ENCODE measurements around the gene MAS1. TPM values are rescaled to one million over a fixed set of nuclear protein-coding genes. Genes with fewer than 3 reads are reported as not detected.

Gene MAS1
- total RNA-seq, 4 donors from 2014 or later = not detected

GRCh38 chr6:159929819-159930218 lies 39.0 kb downstream of the MAS1 start:
- Histone ChIP-seq H3K4me3 (no peak overlapping the region), H3K27ac (no peak overlapping the region), H3K4me1 (no peaks in the 10 kb centered on the region), H3K9me3 (no peaks in the 10 kb centered on the region), H3K36me3 (no peaks in the 10 kb centered on the region), H3K27me3 (no peaks in the 10 kb centered on the region)
- no peak for DNase-seq (ENCODE audit: low spot score in 2 of 2)
- WGBS = 28% methylated on average over 8 of the region's 8 CpGs
- TF ChIP-seq POLR2A (IDR thresholded peaks at IDR 0.05) (no peak), POLR2AphosphoS5 (IDR thresholded peaks at IDR 0.05) (no peak), EP300 (IDR thresholded peaks at IDR 0.05) (no peak), CTCF (IDR thresholded peaks at IDR 0.05) (no peak)

- Histone ChIP-seq H3K4me3 (no peak overlapping the region), H3K27me3 (no peaks in the 10 kb centered on the region), H3K9me3 (no peaks in the 10 kb centered on the region), H3K27ac (no peak overlapping the region), H3K4me1 (no peaks in the 10 kb centered on the region), H3K36me3 (no peaks in the 10 kb centered on the region)
- no peak for DNase-seq (ENCODE audit: low spot score in 2 of 2)
- 77% methylated on average over 3 of the region's 3 CpGs for WGBS
- no peak for TF ChIP-seq POLR2A (IDR thresholded peaks at IDR 0.05)
- no peak for TF ChIP-seq CTCF (IDR thresholded peaks at IDR 0.05)
- no peak for TF ChIP-seq POLR2AphosphoS5 (IDR thresholded peaks at IDR 0.05)
- no peak for TF ChIP-seq EP300 (IDR thresholded peaks at IDR 0.05)
These were observed 40.3 kb downstream of the MAS1 start for GRCh38 chr6:159931112-159931511.

- WGBS = 73% methylated on average over 4 of the region's 4 CpGs
- Histone ChIP-seq H3K9me3 (no peaks in the 10 kb centered on the region), H3K27me3 (no peaks in the 10 kb centered on the region), H3K27ac (no peak overlapping the region), H3K36me3 (no peaks in the 10 kb centered on the region), H3K4me1 (no peaks in the 10 kb centered on the region), H3K4me3 (no peak overlapping the region)
- DNase-seq (ENCODE audit: low spot score in 2 of 2) = no peak
- TF ChIP-seq POLR2A (IDR thresholded peaks at IDR 0.05) = no peak
- TF ChIP-seq EP300 (IDR thresholded peaks at IDR 0.05) = no peak
- no peak for TF ChIP-seq CTCF (IDR thresholded peaks at IDR 0.05)
These were observed 41.1 kb downstream of the MAS1 start for GRCh38 chr6:159931846-159932245.

GRCh38 chr6:159933077-159933476 lies 42.3 kb downstream of the MAS1 start:
- no peak for DNase-seq (ENCODE audit: low spot score in 2 of 2)
- Histone ChIP-seq H3K27me3 (no peaks in the 10 kb centered on the region), H3K4me1 (no peaks in the 10 kb centered on the region), H3K4me3 (no peak overlapping the region), H3K36me3 (no peaks in the 10 kb centered on the region), H3K27ac (no peak overlapping the region), H3K9me3 (no peaks in the 10 kb centered on the region)
- TF ChIP-seq EP300 (IDR thresholded peaks at IDR 0.05) (no peak), POLR2AphosphoS5 (IDR thresholded peaks at IDR 0.05) (no peak), POLR2A (IDR thresholded peaks at IDR 0.05) (no peak), CTCF (IDR thresholded peaks at IDR 0.05) (no peak)
- WGBS = 100% methylated on average over 1 of the region's 1 CpG

- no peak for DNase-seq (ENCODE audit: low spot score in 2 of 2)
- WGBS = 72% methylated on average over 4 of the region's 4 CpGs
- TF ChIP-seq EP300 (IDR thresholded peaks at IDR 0.05) = no peak
- TF ChIP-seq POLR2A (IDR thresholded peaks at IDR 0.05) = no peak
- no peak for TF ChIP-seq POLR2AphosphoS5 (IDR thresholded peaks at IDR 0.05)
- no peak for TF ChIP-seq CTCF (IDR thresholded peaks at IDR 0.05)
- H3K27ac ChIP-seq = no peak overlapping the region
- no peak overlapping the region for H3K4me3 ChIP-seq
- no peaks in the 10 kb centered on the region for H3K36me3 ChIP-seq
- no peaks in the 10 kb centered on the region for H3K9me3 ChIP-seq
- no peaks in the 10 kb centered on the region for H3K4me1 ChIP-seq
- H3K27me3 ChIP-seq = no peaks in the 10 kb centered on the region
These were observed 43.4 kb downstream of the MAS1 start for GRCh38 chr6:159934181-159934580.
